Suppressor macrophage (primary cell): ENCODE results near the gene CCNE1.
"Not testable (repeated sequence)": the region's sequence is repeated elsewhere in the genome, so short reads cannot be mapped to it uniquely, and the experiment has no call there.

ENCODE experiments used
- DNase-seq, 4 experiments: peaks; one replicate each; pipeline ENCODE4 v3.0.0-alpha.2; 2020 to 2022

CCNE1 gene

DNA sequence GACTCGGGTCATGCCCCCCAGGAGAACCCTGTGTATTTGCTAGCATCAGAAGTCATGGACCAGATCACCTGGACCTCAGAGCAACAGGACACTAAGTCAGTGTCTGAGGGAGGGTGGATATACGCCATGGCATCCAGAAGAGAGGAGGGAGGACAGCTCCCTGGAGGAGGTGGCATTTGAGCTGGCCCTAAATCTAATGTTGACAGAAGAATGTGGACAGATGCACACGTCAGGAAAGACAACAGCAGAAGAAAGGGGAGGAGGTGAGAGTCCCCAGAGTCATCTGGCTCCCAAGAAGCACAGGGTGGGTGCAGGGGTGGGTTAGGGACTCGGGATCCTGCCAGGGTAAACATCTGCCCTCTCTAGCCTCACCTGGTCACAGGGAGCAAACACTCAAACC, 24.5 kb upstream of the CCNE1 start:
- no peak for DNase-seq

DNA sequence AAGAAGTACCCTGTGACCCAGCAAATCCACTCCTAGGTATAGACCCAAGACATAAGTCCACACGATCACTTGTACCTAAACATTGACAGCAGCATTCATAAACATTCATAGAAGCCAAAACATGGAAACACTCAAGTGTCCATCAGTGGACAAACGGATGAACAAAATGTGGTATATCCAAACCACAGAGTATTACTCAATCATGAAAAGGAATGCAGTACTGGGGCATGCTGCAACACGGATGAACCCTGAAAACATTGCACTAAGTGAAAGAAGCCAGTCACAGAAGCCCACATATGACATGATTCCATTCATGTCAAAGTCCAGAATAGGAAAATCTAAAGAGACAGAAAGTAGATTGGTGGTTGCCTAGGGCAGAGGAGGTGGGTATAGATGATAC, 22.8 kb upstream of the CCNE1 start:
- no peak for DNase-seq

DNA sequence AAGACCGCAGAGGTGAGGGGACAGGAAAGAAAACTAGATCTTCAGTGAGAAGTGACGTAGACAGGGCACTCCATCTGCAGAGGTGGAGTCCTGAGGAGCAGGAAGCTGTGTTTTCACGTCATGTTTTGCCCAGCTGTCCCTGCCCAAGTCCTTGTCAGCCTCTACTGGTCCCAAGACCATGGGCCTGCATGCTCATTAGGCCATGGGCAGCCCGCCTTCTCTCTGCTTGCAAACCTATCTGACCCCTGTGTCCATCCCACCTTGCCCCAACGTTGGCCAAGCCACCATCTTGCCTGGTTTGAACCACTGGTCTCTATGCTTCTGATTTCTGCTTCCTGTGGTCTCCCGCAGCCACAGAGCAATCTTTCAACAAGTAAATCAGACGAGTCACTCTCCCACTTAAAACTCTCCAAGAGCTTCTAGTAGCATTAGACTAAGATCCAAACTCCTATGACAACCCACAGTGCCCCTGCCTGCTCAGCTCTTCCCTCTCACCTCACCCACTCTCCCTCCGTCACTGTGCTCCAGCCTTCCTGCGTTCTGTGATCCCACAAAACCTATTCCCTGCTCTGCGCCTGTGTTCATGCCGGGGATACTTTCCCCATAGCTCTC, 18.6 kb upstream of the CCNE1 start:
- no peak for DNase-seq

DNA sequence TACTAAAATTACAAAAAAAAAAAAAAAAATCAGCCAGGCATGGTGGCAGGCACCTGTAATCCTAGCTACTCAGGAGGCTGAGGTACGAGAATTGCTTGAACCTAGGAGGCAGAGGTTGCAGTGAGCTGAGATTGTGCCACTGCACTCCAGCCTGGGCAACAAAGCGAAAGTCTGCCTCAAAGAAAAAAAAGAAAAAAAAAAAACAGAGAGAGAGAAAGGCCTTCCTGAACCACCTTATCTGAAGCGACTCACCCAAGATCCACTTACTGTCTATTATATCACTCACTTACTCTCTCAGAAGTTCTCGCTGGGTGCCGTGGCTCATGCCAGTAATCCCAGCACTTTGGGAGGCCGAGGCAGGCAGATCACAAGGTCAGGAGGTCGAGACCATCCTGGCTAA, 17.3 kb upstream of the CCNE1 start:
- DNase-seq, result not testable (repeated sequence)

DNA sequence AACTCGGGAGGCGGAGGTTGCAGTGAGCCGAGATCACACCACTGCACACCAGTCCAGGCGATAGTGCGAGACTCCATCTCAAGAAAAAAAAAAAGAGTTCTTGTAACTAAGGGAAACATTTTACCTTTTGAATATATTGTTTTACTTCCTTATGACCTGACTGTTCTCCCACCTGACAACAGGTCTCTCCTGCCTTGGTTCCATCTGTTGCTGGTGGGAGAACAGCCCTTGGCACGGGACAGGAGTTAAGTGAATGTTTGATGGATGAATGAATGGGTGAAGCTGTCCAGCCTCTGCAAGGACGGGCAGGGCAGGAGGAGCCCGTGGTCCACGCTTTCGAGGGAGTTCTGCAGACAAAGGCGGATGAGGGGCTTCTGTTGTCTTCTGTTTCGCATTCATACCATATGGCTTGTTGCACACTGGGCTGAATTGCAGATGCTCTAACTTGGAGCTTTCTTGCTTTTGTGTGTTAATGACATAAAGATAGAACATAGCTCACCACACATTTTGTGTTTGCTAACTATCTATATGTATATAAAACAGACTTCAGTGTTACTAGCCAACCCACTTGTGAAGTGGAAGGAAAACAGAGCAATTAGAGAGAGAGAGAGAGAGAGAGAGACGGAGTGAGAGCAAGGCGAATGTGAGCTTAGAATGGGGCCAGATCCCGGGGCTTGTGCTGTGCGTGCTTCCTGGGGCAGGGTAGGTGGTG, 16.2 kb upstream of the CCNE1 start:
- DNase-seq, result no peak

DNA sequence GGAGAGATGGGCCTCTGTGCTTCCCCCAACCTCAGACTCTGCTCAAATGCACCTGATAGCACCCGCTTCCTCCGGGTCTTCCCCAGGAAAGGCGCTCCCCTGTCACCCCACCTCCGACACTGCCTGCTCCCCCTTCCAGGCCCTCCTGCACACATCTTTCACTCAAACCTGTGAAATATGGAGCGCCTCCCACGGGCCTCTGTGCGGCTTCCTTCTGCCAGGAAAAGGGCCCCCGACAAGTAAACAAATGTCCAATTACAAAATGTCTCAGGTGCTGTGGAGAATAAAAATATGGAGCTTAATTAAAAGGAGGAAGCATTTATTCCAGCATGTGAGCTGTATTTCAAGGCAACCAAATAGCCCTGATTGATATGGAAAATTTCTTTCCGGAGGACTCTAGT, 15.6 kb upstream of the CCNE1 start:
- no peak for DNase-seq

DNA sequence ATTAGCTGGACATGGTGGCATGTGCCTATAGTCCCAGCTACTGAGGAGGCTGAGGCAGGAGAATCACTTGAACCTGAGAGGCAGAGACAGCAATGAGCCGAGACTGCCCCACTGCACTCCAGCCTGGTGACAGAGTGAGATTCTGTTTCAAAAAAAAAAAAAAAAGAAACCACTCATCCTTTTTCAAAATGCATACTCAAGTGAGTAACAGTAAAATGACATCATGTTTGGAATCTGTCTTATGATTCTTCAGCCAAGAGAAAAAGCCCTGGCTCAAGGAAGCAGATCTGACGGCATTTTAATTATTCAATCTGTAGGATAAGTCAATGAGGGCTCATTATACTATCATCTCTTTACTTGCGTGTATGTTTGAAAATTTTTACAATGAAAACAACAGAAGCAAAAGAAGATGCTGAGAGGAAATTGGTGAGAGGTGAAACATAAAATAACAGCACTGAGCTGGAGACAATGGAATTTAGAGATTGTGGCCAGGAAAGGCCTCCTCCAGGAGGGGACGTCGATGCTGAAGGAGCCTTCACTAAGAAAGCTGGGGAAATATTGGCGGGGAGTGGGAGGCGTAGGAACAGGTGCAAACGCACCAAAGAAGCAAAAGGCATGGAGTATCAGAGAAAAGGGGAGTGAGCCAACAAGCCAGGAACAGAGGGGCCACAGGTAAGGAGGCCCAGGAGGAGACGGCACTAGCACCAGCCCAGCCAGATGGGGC, 12.9 kb upstream of the CCNE1 start:
- no peak for DNase-seq

DNA sequence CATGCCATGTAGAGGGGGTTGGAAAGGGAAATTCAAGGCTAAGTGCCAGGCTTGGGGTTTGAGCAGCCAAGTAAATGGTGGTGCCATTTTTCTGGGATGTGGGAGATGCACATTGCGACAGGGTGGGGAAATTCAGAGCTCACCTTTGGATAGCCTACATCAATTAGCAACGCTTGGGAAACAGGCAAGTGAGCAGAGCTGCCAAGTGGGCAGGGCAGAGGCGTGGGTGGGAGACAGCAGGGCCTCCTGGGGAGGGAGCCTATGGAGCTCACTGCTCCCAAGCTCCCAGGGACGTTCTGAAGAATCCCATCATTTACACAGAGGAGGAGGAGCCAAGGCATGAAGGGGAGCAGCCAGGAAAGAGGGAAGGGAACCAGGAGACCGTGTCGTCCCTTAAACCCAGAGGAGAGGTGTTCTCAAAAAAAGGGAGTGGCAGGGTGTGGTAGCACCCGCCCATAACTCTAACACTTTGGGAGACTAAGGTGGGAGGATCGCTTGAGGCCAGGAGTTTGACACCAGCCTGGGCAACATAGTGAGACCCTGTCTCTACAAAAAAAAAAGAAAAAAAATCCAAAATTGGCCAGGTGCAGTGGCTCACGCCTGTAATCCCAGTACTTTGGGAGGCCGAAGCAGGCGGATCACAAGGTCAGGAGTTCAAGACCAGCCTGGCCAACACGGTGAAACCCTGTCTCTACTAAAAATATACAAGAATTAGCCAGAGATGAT, 11.5 kb upstream of the CCNE1 start:
- no peak for DNase-seq

DNA sequence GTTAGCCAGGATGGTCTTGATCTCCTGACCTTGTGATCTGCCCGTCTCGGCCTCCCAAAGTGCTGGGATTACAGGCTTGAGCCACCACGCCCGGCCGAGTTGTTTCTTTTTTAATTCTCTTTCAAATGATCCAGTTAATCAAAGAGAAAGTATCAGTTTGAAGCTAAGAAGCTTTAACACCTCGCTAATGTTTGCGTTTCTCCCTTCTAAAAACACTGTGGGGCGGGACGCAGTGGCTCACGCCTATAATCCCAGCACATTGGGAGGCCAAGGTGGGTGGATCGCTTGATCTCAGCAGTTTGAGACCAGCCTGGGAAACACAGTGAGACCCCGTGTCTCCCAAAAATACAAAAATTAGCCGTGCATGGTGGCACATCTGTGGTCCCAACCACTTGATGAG, 7.8 kb upstream of the CCNE1 start:
- not testable (repeated sequence) for DNase-seq

DNA sequence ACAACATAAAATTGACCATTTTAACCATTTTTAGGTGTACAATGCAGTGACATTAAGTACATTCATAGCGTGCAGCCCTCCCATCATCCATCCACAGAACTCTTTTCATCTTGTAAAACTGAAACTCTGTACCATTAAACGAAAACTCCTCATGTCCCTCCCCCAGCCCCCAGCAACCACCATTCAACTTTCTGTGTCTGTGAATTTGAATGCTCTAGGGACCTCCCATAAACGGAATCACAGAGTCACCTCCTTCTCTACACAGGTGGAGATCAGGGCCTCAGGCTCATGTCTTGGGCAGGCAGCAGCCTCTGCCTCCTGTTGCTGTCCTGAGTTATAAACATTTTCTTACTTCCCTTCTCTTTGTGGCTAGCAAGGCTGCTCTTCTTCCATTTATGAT, 7.3 kb upstream of the CCNE1 start:
- no peak for DNase-seq

DNA sequence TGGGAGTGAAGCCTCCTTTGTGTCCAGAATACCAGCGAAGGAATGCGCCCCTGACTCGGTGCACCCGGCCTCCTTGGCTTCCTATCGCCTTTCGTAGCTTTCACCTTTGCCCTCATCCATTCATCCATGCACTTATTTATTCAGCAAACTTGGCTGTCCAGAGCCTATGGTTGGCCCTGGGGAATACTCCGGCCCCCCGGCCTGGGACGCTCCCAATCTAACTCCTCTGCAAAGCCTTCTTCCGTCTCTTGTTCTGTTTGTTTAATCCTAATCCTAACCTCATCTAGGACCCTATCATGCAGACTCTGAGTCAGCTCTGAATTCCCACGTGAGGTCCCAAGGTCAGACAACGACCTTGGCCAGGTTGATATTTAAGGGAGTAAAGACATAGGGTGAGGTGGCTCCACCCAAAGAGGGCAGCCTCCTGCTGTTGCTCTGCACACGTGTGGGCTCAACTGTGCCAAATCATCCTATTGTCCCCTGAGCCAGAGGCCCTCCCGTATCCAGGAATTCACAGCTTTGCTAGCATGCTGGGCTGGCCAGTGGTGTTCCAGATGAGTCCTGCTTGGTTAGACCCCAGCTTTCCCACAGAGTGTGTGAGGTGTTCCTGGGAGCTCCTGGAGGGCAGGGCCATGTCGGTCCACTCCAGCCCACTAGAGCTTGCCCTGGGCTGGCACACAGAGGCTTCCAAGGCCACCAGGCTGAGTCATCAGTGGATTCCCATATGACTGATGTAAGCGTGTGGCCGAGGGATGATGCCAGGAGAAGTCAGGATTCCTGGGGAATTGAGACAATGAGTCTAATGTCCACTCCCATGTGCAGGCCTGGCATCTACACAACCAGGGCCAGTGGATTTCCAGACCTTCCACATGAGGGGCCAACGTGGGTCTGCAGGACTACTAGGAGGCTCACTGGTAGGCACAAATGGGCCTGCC, 6.5 kb upstream of the CCNE1 start:
- no peak for DNase-seq

DNA sequence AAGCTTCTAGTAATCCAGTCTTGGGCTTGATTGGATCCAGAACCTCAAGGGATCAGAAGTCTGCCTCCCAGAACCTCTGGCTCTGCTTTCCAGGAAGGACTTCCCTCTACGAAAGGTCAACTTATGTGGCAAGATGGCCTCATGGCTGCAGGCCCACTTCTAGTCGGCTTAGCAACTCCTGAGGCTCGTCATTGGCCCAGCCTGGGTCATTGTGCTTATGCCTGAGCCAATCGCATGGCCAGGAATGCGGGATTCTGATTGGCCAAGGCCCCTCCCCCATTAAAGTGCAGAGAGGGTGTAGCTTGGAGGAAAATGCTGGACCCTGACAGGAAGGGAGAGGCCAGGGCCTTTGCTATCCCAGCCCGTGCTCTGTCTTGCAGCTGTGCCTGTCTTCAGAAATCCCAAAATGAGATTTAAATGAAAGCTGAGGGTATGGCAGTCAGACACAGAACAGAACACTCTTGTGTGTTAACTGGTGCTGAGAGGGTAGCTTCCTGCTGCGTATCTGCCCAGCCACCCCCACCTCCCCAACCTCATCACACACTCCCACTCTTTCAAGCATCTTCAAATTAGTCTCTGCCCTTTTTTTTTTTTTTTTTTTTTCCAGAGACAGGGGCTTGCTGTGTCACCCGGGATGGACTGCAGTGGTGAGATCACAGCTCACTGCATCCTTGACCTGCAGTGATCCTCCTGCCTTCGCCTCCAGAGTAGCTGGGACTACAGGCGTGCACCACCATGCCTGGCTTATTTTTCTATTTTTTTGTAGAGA, 5.5 kb upstream of the CCNE1 start:
- DNase-seq, result peak in 3 of 4 experiments; percentile 38 to 46 (median 38)

DNA sequence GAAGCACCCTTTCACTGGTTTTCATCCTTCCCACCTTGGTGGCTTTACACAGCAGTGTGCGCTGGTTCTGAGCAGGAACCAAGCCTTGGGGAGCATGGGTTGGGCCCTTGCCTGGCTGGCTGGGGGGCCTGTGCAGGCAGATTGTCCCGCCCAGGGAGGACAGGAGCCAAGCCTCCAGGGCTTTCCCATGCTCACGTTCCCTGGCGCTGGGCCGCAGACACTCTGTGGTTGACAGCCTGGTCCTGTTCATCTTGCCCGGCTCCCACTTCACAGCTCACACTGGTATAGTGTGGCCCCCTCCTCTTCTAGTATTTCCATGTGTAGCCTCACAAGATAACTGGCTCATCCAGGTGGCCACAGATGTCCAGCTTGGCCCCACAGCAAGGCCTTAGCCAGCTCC, 4.6 kb upstream of the CCNE1 start:
- DNase-seq, result no peak

DNA sequence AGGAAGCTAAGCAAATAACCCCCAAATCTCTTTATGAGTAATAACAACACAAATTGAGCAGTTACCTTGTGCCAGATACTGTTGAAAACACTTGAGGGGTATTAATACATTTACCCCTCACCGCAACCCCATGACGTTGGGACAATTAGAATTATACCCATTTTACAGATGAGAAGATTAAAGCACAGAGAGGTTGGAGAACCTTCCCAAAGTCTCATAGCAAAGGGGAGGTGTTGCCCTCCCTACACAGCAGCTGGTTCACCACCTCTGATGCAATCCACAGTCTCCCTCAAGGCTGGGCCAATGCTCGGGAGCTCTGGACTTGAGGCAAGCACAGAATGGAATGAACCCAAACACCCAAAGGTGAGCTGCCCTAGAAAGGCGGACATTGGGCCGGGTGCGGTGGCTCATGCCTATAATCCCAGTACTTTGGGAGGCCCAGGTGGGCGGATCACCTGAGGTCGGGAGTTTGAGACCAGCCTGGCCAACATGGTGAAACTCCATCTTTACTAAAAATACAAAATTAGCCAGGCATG, 3.9 kb upstream of the CCNE1 start:
- DNase-seq, result no peak

DNA sequence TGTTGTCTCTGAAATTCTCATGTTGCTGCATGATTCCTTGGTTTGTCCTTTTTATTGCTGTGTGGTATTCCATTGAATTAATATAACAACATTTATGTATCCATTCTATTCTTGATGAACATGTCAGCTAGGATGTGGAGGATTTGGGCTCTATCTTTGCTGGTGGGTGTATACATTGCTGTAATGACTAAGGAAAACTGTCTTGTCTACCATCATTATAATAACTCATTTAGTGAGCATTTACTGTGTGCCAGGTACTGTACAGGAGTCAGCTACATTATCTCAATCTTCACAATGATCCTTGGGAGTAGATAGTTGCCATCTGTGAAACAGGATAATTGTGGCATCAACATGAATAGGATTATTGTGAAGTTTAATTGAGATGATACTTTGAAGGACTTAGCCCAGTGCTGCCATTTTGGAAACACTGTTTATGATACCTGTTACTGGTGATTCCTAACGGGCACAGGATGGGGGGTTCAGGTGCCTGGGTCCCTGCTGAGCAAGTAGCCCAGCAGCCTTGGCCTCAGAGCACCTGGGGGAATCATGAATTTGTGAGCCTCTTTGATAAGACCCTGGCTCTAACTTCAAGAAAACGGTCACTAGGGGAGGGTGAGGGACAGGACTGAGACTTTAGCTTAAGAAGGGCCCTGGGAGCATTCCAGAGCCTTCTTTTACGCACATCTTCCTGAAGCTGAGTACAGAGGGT, 1.8 kb upstream of the CCNE1 start:
- no peak for DNase-seq

DNA sequence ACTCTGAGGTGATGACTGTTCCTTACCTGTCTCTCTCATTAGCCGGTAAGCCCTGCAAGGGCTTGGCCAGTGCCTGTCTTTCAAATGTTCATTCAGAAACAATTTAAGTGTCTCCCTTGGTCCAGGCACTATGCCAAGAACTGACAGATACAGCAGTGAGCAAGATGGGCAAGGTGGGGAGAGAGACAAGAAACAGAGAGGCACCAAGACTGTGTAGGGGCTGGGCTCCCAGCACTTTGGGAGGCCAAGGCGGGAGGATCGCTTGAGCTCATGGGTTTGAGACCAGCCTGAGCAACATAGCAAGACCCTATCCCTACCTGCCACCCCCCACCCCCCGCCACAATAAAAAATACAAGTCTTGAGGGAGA, 1.3 kb upstream of the CCNE1 start:
- DNase-seq, result no peak

DNA sequence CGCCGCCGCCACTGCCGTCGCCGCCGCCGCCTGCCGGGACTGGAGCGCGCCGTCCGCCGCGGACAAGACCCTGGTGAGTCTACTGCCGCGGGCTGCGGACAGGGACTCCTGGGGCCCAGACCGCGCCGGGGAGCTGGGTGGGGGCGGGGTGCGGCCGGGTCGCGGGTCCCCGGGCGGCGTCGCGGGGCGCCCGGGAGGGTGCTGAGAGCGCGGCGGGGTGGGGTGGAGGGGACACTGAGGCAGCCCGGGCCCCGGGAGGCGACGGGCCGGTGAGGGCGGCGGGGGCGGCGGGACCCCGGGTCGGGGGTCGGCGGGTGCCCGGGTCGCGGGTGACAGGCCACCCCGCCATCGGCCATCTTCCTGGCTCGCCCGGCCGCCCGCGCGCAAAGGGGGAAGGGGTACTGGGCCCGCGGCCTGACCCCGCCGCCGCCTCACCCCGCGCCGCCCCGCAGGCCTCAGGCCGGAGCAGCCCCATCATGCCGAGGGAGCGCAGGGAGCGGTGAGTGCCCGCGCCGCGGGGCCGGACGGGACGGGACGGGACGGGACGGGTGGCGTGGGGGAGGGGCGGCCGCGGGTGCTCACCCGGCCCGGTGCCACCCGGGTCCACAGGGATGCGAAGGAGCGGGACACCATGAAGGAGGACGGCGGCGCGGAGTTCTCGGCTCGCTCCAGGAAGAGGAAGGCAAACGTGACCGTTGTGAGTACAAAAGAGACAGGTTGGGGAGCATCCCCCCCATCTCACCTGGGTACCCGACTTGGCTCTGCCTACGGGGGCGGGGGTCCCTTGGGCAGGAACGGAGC, 489 bp downstream of the CCNE1 start:
- peak in 3 of 4 experiments; percentile 6 to 37 (median 6) for DNase-seq

DNA sequence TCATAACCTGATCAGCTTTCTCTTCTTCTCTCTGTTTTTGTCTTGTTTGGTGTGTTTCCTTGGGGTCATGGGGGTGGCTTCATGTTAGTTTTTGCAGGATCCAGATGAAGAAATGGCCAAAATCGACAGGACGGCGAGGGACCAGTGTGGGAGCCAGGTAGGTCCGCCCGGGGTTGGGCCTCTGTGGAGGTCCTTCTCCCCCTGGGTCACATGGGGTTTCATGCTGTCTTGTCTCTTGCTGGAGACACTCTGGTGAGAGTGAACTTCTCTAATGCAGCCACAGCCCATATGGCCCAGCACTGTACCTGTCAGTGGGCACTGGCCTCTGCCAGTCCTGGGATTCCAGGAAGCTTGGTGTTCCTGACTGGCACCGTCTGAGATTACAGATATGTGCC, 1.1 kb downstream of the CCNE1 start:
- DNase-seq, result no peak

DNA sequence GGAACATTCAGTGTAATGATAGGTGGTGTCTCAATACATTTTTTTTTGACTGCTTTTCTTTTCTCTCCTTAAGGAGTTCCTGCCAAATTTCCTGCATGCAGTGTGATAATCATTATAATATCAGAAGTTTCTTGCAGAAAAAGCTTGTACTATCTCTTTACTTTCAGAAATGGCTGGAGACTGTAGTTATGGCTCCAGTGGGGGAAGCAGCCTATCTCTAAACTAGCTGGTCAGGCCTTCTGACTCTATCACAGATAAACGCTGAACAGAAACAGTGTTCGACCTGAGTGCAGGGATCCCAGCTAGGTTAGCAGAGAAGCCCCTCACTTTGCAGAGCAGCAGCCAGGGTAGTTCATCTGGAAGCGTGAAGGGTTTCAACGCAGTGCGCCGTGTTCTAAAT, 1.9 kb downstream of the CCNE1 start:
- no peak for DNase-seq

DNA sequence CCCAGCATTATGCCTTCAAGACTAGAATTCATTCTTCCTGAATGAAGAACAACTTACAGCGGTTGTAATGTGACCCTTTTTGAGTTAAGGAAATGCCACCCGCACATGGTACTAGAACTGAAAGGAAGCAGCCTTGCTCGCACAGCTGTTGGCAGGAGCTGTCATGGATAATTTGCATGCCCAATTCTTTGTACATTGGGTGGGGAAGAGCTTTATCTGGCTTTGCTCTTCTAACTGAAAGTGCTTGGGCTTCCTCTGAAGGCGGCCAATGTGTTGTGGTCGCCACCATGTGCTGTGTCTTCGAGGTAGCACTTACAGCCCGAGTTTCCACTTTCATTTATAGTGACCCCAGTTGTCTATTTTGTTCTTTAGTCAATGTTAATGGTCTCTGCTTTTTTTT, 3.4 kb downstream of the CCNE1 start:
- DNase-seq, result peak in 1 of 4 experiments; percentile 3
